OCI-LY7 (cell line): Measurements from ENCODE around the gene MUSK. TPM values are rescaled to one million over a fixed set of nuclear protein-coding genes. Genes with fewer than 3 reads are reported as not detected.
"Not testable (repeated sequence)": the region's sequence is repeated elsewhere in the genome, so short reads cannot be mapped to it uniquely, and the experiment has no call there.

ENCODE experiments used
- BruUV-seq: library from RNA; stranded (reverse); fragments of 400-500 nt; replicated peaks from 2 replicates; lab custom pipeline; 2021; lab: Mats Ljungman, UMichigan
- CTCF ChIA-PET: fragments of 300-600 bp; sonication (Branson Sonifier 250); formaldehyde crosslinking; loops from one replicate; lab custom pipeline; 2022; ENCODE audit warnings: antibody characterized with exemption; ENCODE audit not compliant: unreplicated experiment; lab: Charles Lee
- POLR2A ChIA-PET: fragments of 300-600 bp; sonication (Branson Sonifier 250); formaldehyde crosslinking; loops from one replicate; lab custom pipeline; 2022; ENCODE audit warnings: antibody characterized with exemption; lab: Charles Lee
- DNase-seq: peaks from one replicate; pipeline ENCODE4 v3.0.0-alpha.2; 2015; ENCODE audit warnings: low spot score
- H2AFZ ChIP-seq: fragments of 200-600 bp; sonication (generic), shearing (Covaris generic); 2 replicates; pipeline ENCODE4 v1.6.1; 2014; ENCODE audit warnings: mild to moderate bottlenecking, antibody characterized with exemption, low read length, moderate library complexity
- H3K27ac ChIP-seq: fragments of 200-600 bp; sonication (generic); 2 replicates; pipeline ENCODE4 v1.5.1; 2014; ENCODE audit warnings: mixed run types, low read depth, mild to moderate bottlenecking, moderate library complexity, low read length, inconsistent platforms; ENCODE audit not compliant: poor library complexity, severe bottlenecking
- H3K36me3 ChIP-seq: fragments of 200-600 bp; sonication (generic); 2 replicates; pipeline ENCODE4 v1.6.1; 2014; ENCODE audit warnings: mild to moderate bottlenecking, antibody characterized with exemption, low read length, moderate library complexity, mixed read lengths; ENCODE audit not compliant: insufficient read depth
- H3K4me1 ChIP-seq: fragments of 200-600 bp; sonication (generic); 2 replicates; pipeline ENCODE4 v1.5.1; 2014; ENCODE audit warnings: mild to moderate bottlenecking, low read length; ENCODE audit not compliant: insufficient read depth, poor library complexity, severe bottlenecking
- H3K4me2 ChIP-seq: fragments of 200-600 bp; sonication (generic); 2 replicates; pipeline ENCODE4 v1.6.1; 2014; ENCODE audit warnings: mild to moderate bottlenecking, low read length
- H3K4me3 ChIP-seq: fragments of 200-600 bp; sonication (generic); 2 replicates; pipeline ENCODE4 v1.5.1; 2014; ENCODE audit warnings: mild to moderate bottlenecking, low read depth, low read length; ENCODE audit not compliant: poor library complexity, severe bottlenecking
- H3K79me2 ChIP-seq: fragments of 200-600 bp; sonication (generic); 2 replicates; pipeline ENCODE4 v1.6.1; 2016; ENCODE audit warnings: low read depth, mild to moderate bottlenecking, low read length, moderate library complexity, mixed read lengths; ENCODE audit not compliant: insufficient read depth
- H3K9me2 ChIP-seq: fragments of 200-600 bp; sonication (generic); 2 replicates; pipeline ENCODE4 v1.6.1; 2016; ENCODE audit warnings: mild to moderate bottlenecking, low read length, mixed read lengths; ENCODE audit not compliant: insufficient read depth
- H3K9me3 ChIP-seq: fragments of 200-600 bp; sonication (generic); 2 replicates; pipeline ENCODE4 v1.6.1; 2014; ENCODE audit warnings: mild to moderate bottlenecking, mixed run types, low read length, mixed read lengths
- H4K20me1 ChIP-seq: fragments of 200-600 bp; sonication (generic); 2 replicates; pipeline ENCODE4 v1.6.1; 2014; ENCODE audit warnings: mild to moderate bottlenecking, antibody characterized with exemption, low read length, moderate library complexity, mixed read lengths; ENCODE audit not compliant: insufficient read depth
- CTCF ChIP-seq: fragments of 200-600 bp; sonication (generic); conservative IDR thresholded peaks from 2 replicates; pipeline ENCODE4 v1.5.1; 2014; ENCODE audit warnings: mild to moderate bottlenecking, antibody characterized with exemption, low read length, moderate library complexity, mixed read lengths
- EZH2phosphoT487 ChIP-seq: fragments of 200-600 bp; sonication (generic); IDR thresholded peaks from 2 replicates; pipeline ENCODE4 v1.6.1; 2018; ENCODE audit warnings: low read depth, borderline replicate concordance, mild to moderate bottlenecking, mixed run types, antibody characterized with exemption, low read length, moderate library complexity, mixed read lengths
- intact Hi-C: fragments of 100-400 bp; cut with micrococcal nuclease; formaldehyde crosslinking; loops from one replicate; pipeline ENCODE4 v1.10.0; 2022; ENCODE audit not compliant: unreplicated experiment
- total RNA-seq, 2 experiments: library from RNA; depleted of rRNA in 1 of 2; stranded (reverse); fragments of >200 nt in 1 of 2; shearing (Covaris generic) in 1 of 2; gene quantifications; 2 replicates each; pipeline ENCODE4 v1.2.3, GENCODE V29; 2014 to 2022

The MUSK gene
- total RNA-seq, 2 experiments from 2014 or later: not detected

- intact Hi-C loops: no loop called here
- Histone ChIP-seq H3K27ac (no peak overlapping the region), H2AFZ (no peak overlapping the region), H3K9me3 (no peaks in the 10 kb centered on the region), H3K4me1 (no peaks in the 10 kb centered on the region), H3K4me2 (no peak overlapping the region), H3K79me2 (no peaks in the 10 kb centered on the region), H3K36me3 (no peaks in the 10 kb centered on the region), H3K9me2 (no peaks in the 10 kb centered on the region), H3K4me3 (no peak overlapping the region), H4K20me1 (no peaks in the 10 kb centered on the region)
- DNase-seq: no peak
- BruUV-seq: no TSS peak
- ChIA-PET CTCF (no interaction called here), POLR2A (no interaction called here)
- TF ChIP-seq EZH2phosphoT487 (no peak), CTCF (no peak)
Observed at GRCh38 chr9:110691002-110691549, 22.5 kb downstream of the MUSK start.

- H3K4me2 ChIP-seq, H3K36me3 ChIP-seq, H3K27ac ChIP-seq, H3K4me1 ChIP-seq, BruUV-seq, H4K20me1 ChIP-seq, H3K4me3 ChIP-seq, DNase-seq, H3K9me2 ChIP-seq, H3K9me3 ChIP-seq, CTCF ChIA-PET, H2AFZ ChIP-seq, POLR2A ChIA-PET, H3K79me2 ChIP-seq, intact Hi-C loops: not testable (repeated sequence)
Observed at GRCh38 chr9:110695846-110696245, 27.3 kb downstream of the MUSK start.

GRCh38 chr9:110700953-110701352, 32.4 kb downstream of the MUSK start:
- no peak for DNase-seq
- no peaks in the 10 kb centered on the region for H3K9me2 ChIP-seq
- H2AFZ ChIP-seq: no peak overlapping the region
- no peak overlapping the region for H3K27ac ChIP-seq
- TF ChIP-seq EZH2phosphoT487: no peak
- H3K4me2 ChIP-seq: no peak overlapping the region
- H3K4me1 ChIP-seq: no peaks in the 10 kb centered on the region
- CTCF ChIA-PET: no interaction called here
- no peak overlapping the region for H3K4me3 ChIP-seq
- intact Hi-C loops: no loop called here
- H3K79me2 ChIP-seq: no peaks in the 10 kb centered on the region
- no peaks in the 10 kb centered on the region for H3K9me3 ChIP-seq
- no TSS peak for BruUV-seq
- POLR2A ChIA-PET: no interaction called here
- H4K20me1 ChIP-seq: no peaks in the 10 kb centered on the region
- H3K36me3 ChIP-seq: no peaks in the 10 kb centered on the region

- POLR2A ChIA-PET: no interaction called here
- TF ChIP-seq CTCF (no peak), EZH2phosphoT487 (no peak)
- H3K9me2 ChIP-seq: no peaks in the 10 kb centered on the region
Observed at GRCh38 chr9:110703669-110704068, 35.1 kb downstream of the MUSK start.

More at GRCh38 chr9:110703669-110704068, 35.1 kb downstream of the MUSK start:
- DNase-seq: no peak
- Histone ChIP-seq H3K79me2 (no peaks in the 10 kb centered on the region), H4K20me1 (no peaks in the 10 kb centered on the region), H3K4me3 (no peak overlapping the region), H3K4me1 (no peaks in the 10 kb centered on the region), H3K27ac (no peak overlapping the region), H3K36me3 (no peaks in the 10 kb centered on the region), H2AFZ (no peak overlapping the region), H3K9me3 (no peaks in the 10 kb centered on the region), H3K4me2 (no peak overlapping the region)
- CTCF ChIA-PET: no interaction called here
- no TSS peak for BruUV-seq
- intact Hi-C loops: no loop called here
